Body of pancreas (tissue), 4 donors: ENCODE measurements around the gene SH3TC1. TPM values are rescaled to one million over a fixed set of nuclear protein-coding genes. Genes with fewer than 3 reads are reported as not detected.

ENCODE experiments used
- ATAC-seq: fragments of 150-250 bp; one replicate; pipeline ENCODE4 v1.9.1; 2016
- DNase-seq, 4 donors: peaks; one replicate each; pipeline ENCODE4 v3.0.0-alpha.2; 2019
- H3K27ac ChIP-seq, 4 donors: fragments of 200-600 bp; sonication (generic); 1 replicate in 3 of 4; 2 replicates in 1 of 4; pipeline versions ENCODE4 v1.5.1 to v1.6.1; 2016 to 2019; ENCODE audit warnings: mild to moderate bottlenecking in 1 of 4, mixed read lengths in 1 of 4, moderate library complexity in 1 of 4
- H3K27me3 ChIP-seq, 2 donors: fragments of 200-600 bp; sonication (generic); one replicate each; pipeline ENCODE4 v1.6.0; 2016; ENCODE audit warnings: mild to moderate bottlenecking in 1 of 2
- H3K36me3 ChIP-seq, 2 donors: fragments of 200-600 bp; sonication (generic); replicated peaks in 1 of 2; 2 replicates each; pipeline ENCODE4 v1.5.1; 2016; ENCODE audit warnings: low read depth in 2 of 2; ENCODE audit not compliant: insufficient read depth in 1 of 2
- H3K4me1 ChIP-seq: fragments of 200-600 bp; sonication (generic); one replicate; pipeline ENCODE4 v1.6.0; 2016
- H3K4me3 ChIP-seq, 2 donors: fragments of 200-600 bp; sonication (generic); 1 replicate in 1 of 2; 2 replicates in 1 of 2; pipeline ENCODE4 v1.5.1; 2016 to 2019
- H3K9me3 ChIP-seq, 3 donors: fragments of 200-600 bp; sonication (generic); 1 replicate in 2 of 3; 2 replicates in 1 of 3; pipeline ENCODE4 v1.5.1; 2016
- POLR2A ChIP-seq, 3 donors: fragments of 450-650 bp; IDR thresholded peaks; one replicate each; pipeline ENCODE4 v1.6.1; 2016; ENCODE audit warnings: antibody characterized with exemption in 3 of 3, mild to moderate bottlenecking in 2 of 3
- WGBS, 2 donors: methylation state at CpG; one replicate each; pipeline ENCODE4 v1.1.5; 2017; 5-methylcytosine and 5-hydroxymethylcytosine counted together
- intact Hi-C: fragments of 100-400 bp; cut with DNase I; formaldehyde crosslinking; loops from one replicate; pipeline ENCODE4 v1.15.1; 2023
- total RNA-seq, 2 donors: library from RNA; depleted of rRNA; stranded (reverse); fragments of >200 nt; gene quantifications; one replicate each; pipeline ENCODE4 v1.1.0, GENCODE V29; 2016
- TF ChIP-seq, protein P1 (sequence below), 7 experiments: fragments of 450-650 bp in 4 of 7; fragments of 200-600 bp in 3 of 7; sonication (generic) in 3 of 7; IDR thresholded peaks; one replicate each; pipeline ENCODE4 v1.5.1; 2016 to 2019; ENCODE audit warnings: antibody characterized with exemption in 7 of 7

Gene SH3TC1
- total RNA-seq, 2 donors from 2014 or later = 31.1 to 103 TPM

DNA sequence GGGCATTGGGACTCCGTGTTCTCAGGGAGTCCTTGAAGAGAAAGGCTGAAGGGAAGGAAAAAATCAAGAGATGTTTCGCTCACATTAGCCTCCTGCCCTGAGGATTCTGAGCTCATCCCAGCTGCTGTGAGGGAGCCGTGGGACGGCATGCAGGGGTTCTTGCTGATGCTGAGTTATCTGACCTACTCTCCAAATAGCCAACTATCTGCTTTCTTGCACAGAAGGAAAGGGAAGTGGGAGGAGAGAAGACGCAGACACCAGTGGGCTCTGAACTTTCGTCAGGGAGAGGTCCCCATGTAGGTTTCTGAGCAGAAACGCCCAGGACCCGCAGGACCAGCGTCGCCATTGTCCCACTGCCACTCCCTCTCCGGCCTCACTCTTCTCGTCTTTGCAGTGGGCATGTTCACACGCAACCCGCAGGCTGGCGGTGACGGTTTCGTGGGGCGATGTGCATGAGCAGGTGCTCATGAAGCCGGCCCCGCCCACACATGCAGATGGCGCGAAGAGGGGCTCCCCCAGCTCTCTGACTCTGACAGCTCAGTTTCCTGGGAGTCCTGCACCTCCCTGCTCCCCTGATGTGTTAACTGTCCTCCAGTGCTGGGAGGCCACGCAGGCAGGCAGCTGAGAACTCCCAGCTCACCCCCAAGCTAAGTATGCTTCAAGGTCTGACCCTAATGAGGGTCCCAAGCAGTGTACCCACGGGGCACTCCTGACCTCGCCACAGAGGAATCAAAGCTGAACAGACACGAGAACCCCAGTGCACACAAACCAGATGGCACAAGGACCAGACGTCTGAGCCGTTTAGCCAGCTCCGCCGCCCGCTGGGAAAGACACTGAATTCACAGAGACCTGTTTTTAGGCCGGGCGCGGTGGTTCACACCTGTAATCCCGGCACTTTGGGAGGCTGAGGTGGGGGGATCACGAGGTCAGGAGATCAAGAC, 26.8 kb upstream of the SH3TC1 start:
- intact Hi-C loops = loop anchor here (10.0 kb wide), 1 partner anchor 233 kb away; no protein-coding TSS in a partner anchor
- H3K27me3 ChIP-seq = no peaks in the 10 kb centered on the region
- no peaks in the 10 kb centered on the region for H3K9me3 ChIP-seq
- TF ChIP-seq POLR2A (IDR thresholded peaks at IDR 0.05) = no peak
- TF ChIP-seq, protein P1, sequence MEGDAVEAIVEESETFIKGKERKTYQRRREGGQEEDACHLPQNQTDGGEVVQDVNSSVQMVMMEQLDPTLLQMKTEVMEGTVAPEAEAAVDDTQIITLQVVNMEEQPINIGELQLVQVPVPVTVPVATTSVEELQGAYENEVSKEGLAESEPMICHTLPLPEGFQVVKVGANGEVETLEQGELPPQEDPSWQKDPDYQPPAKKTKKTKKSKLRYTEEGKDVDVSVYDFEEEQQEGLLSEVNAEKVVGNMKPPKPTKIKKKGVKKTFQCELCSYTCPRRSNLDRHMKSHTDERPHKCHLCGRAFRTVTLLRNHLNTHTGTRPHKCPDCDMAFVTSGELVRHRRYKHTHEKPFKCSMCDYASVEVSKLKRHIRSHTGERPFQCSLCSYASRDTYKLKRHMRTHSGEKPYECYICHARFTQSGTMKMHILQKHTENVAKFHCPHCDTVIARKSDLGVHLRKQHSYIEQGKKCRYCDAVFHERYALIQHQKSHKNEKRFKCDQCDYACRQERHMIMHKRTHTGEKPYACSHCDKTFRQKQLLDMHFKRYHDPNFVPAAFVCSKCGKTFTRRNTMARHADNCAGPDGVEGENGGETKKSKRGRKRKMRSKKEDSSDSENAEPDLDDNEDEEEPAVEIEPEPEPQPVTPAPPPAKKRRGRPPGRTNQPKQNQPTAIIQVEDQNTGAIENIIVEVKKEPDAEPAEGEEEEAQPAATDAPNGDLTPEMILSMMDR (IDR thresholded peaks at IDR 0.05) = no peak
- no peaks in the 10 kb centered on the region for H3K4me1 ChIP-seq
- 74 to 76% methylated on average over 19 to 36 of the region's 36 CpGs for WGBS, 2 donors
- DNase-seq = no peak
- no peak overlapping the region for H3K27ac ChIP-seq
- ATAC-seq = no peak
- H3K4me3 ChIP-seq = no peak overlapping the region
- H3K36me3 ChIP-seq = no peaks in the 10 kb centered on the region

DNA sequence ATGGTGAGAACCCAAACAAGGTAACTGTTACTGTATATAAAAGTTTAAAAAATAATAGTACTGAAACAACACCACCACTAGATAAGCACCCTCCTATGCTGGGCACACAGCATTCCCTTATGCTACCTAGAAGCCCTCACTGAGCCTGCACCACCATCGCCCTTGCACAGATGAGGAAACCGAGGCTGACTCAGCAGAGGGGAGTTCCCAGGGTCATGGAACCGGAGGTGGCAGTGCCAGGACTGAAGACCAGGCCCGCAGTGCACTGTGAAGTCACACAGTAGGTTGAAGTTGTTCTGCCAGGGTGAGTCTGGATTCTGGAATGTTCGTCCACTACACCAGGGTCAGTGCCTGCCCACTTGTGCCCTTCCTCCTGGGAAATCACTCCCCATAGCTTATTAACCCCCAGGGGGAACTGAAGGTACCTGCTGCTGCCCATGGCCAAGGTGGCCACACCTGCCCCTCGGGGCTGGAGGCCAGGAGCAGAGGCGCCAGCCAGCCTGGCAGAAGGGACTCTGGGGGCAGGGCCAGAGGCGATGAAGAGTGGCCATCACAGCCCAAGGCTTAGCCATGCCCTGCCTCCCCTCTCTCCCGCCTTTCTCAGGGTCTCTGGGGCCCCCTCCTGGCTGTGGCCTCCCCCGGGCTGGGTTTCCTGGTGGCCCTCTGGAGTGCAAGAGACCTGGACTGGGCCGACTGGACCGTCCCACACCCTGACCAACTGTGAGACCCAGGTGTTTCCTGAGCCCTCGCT, 25.4 kb upstream of the SH3TC1 start:
- intact Hi-C loops = loop anchor here (10.0 kb wide), 1 partner anchor 231 kb away; no protein-coding TSS in a partner anchor
- WGBS, 2 donors = 73 to 75% methylated on average over 4 to 13 of the region's 13 CpGs

DNA sequence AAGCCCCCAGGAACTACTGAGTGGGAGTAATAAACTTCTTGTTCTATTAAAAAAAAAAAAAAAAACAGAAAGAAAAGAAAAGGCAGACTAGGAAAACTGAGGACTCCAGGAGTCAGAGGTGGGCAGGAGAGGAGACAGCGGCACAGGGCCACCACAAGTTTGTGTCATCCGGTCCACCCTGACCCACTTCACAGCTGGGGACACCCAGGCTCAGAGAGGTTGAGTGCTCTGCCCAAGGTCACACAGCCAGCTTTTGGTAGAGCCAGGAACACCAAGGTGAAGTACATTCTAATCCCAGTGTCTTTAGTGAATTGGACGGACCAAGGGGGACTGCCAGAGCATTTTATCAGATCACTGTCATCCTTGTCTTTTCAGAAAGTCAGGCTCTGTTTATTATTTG, 24.1 kb upstream of the SH3TC1 start:
- Histone ChIP-seq H3K4me3 (no peak overlapping the region), H3K27me3 (no peaks in the 10 kb centered on the region), H3K4me1 (no peaks in the 10 kb centered on the region), H3K9me3 (no peaks in the 10 kb centered on the region), H3K27ac (no peak overlapping the region), H3K36me3 (no peaks in the 10 kb centered on the region)
- no peak for ATAC-seq
- intact Hi-C loops = loop anchor here (5.0 to 10.0 kb wide), 2 partner anchors 62 to 230 kb away; no protein-coding TSS in a partner anchor
- TF ChIP-seq, protein P1 (IDR thresholded peaks at IDR 0.05) = no peak
- no peak for TF ChIP-seq POLR2A (IDR thresholded peaks at IDR 0.05)
- 78 to 81% methylated on average over 3 of the region's 3 CpGs for WGBS, 2 donors
- DNase-seq = no peak

More for the DNA sequence above, 25.4 kb upstream of the SH3TC1 start:
- Histone ChIP-seq H3K9me3 (no peaks in the 10 kb centered on the region), H3K27ac (no peak overlapping the region), H3K4me3 (no peak overlapping the region), H3K4me1 (no peaks in the 10 kb centered on the region), H3K27me3 (no peaks in the 10 kb centered on the region), H3K36me3 (no peaks in the 10 kb centered on the region)
- no peak for DNase-seq
- ATAC-seq = no peak
- TF ChIP-seq, protein P1 (IDR thresholded peaks at IDR 0.05) = no peak
- TF ChIP-seq POLR2A (IDR thresholded peaks at IDR 0.05) = no peak

DNA sequence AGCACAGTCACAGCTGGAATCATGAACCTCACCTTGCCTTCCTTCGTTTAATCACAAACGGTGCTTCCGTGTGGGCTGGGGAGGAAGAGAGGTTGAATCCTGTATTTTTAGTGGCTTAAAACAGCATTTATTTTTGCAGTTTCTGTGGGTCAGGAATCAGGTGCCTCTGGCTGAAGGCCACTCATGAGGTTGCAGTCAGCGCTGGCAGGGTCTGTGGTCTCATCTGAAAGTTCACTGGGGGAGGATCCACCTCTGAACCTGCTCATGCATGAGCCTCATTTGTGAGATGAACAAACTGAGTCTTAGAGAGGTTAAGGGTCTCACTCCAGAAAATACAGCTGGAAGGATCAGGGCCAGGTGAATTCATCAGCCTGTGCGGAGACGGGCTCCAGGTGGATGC, 23.4 kb upstream of the SH3TC1 start:
- 80 to 82% methylated on average over 6 of the region's 6 CpGs for WGBS, 2 donors
- TF ChIP-seq, protein P1 (IDR thresholded peaks at IDR 0.05) = no peak
- Histone ChIP-seq H3K4me3 (no peak overlapping the region), H3K4me1 (no peaks in the 10 kb centered on the region), H3K27ac (no peak overlapping the region), H3K9me3 (no peaks in the 10 kb centered on the region), H3K36me3 (no peaks in the 10 kb centered on the region), H3K27me3 (no peaks in the 10 kb centered on the region)
- DNase-seq (no peak), ATAC-seq (no peak)
- intact Hi-C loops = loop anchor here (5.0 to 10.0 kb wide), 2 partner anchors 62 to 229 kb away; no protein-coding TSS in a partner anchor
